Inflammatory macrophage treated with lipopolysaccharide for 1 hour (primary cell): ENCODE data around the gene BTBD9.

Experiments
- DNase-seq, 2 donors: peaks; one replicate each; pipeline ENCODE4 v3.0.0-alpha.2; 2020 to 2022

The BTBD9 gene

GRCh38 chr6:38552121-38552520, 87.6 kb downstream of the BTBD9 start:
- peak; percentile 75 to 77 for DNase-seq

GRCh38 chr6:38549795-38550194, 89.9 kb downstream of the BTBD9 start:
- no peak for DNase-seq

GRCh38 chr6:38549180-38549579, 90.5 kb downstream of the BTBD9 start:
- no peak for DNase-seq

GRCh38 chr6:38543022-38543421, 96.7 kb downstream of the BTBD9 start:
- DNase-seq = no peak

GRCh38 chr6:38542031-38542430, 97.7 kb downstream of the BTBD9 start:
- DNase-seq = no peak

GRCh38 chr6:38533064-38533463, 106.7 kb downstream of the BTBD9 start:
- DNase-seq = no peak

- DNase-seq = no peak
These were observed 108.6 kb downstream of the BTBD9 start for GRCh38 chr6:38531134-38531533.

GRCh38 chr6:38528196-38528965, 111.3 kb downstream of the BTBD9 start:
- no peak for DNase-seq

- no peak for DNase-seq
These were observed 112.4 kb downstream of the BTBD9 start for GRCh38 chr6:38527371-38527770.

GRCh38 chr6:38525888-38526287, 113.8 kb downstream of the BTBD9 start:
- DNase-seq = no peak

GRCh38 chr6:38524436-38525145, 115.1 kb downstream of the BTBD9 start:
- DNase-seq = no peak

- DNase-seq = no peak
These were observed 117.4 kb downstream of the BTBD9 start for GRCh38 chr6:38522322-38522721.

GRCh38 chr6:38518511-38519304, 121.0 kb downstream of the BTBD9 start:
- DNase-seq = no peak

- DNase-seq = no peak
These were observed 122.7 kb downstream of the BTBD9 start for GRCh38 chr6:38517005-38517404.

- DNase-seq = no peak
These were observed 125.3 kb downstream of the BTBD9 start for GRCh38 chr6:38514399-38514798.

GRCh38 chr6:38512211-38512610, 127.5 kb downstream of the BTBD9 start:
- no peak for DNase-seq

GRCh38 chr6:38510205-38510604, 129.5 kb downstream of the BTBD9 start:
- DNase-seq = no peak

- no peak for DNase-seq
These were observed 130.0 kb downstream of the BTBD9 start for GRCh38 chr6:38509713-38510112.

GRCh38 chr6:38508894-38509293, 130.8 kb downstream of the BTBD9 start:
- peak in 1 of 2 donors; percentile 11 for DNase-seq

- no peak for DNase-seq
These were observed 131.4 kb downstream of the BTBD9 start for GRCh38 chr6:38508286-38508685.

- DNase-seq = no peak
These were observed 132.6 kb downstream of the BTBD9 start for GRCh38 chr6:38507173-38507572.

- DNase-seq = peak; percentile 20 to 50
These were observed 133.9 kb downstream of the BTBD9 start for GRCh38 chr6:38505826-38506225.

- DNase-seq = no peak
These were observed 134.7 kb downstream of the BTBD9 start for GRCh38 chr6:38504996-38505395.
